GM12878 (cell line): ENCODE measurements around the gene C10orf67. TPM values are rescaled to one million over a fixed set of nuclear protein-coding genes. Genes with fewer than 3 reads are reported as not detected.

Experiments
- ATAC-seq: fragments of 200-7000 bp; cut with Tn5 transposase; 3 replicates; pipeline ENCODE4 v1.9.1; 2020; ENCODE audit warnings: mild to moderate bottlenecking, moderate library complexity
- BruUV-seq: library from RNA; stranded (reverse); fragments of 400-500 nt; replicated peaks from 2 replicates; lab custom pipeline; 2021; lab: Mats Ljungman, UMichigan
- CTCF ChIA-PET: fragments of 300-600 bp; sonication (Branson Sonifier 250); formaldehyde crosslinking; extraction: SDS; loops from one replicate; lab custom pipeline; 2021; ENCODE audit warnings: inconsistent platforms; lab: Yijun Ruan, JAX
- POLR2A ChIA-PET: fragments of 350-600 bp; formaldehyde crosslinking; extraction: SDS; loops from one replicate; lab custom pipeline; 2021; ENCODE audit warnings: inconsistent platforms; lab: Charles Lee
- RAD21 ChIA-PET: fragments of 300-600 bp; sonication (Branson Sonifier 250); formaldehyde crosslinking; loops from one replicate; lab custom pipeline; 2023; ENCODE audit warnings: antibody characterized with exemption; ENCODE audit not compliant: unreplicated experiment; lab: Charles Lee
- SMC1A ChIA-PET: fragments of 300-600 bp; sonication (Branson Sonifier 250); formaldehyde crosslinking; loops from one replicate; lab custom pipeline; 2023; ENCODE audit not compliant: unreplicated experiment, uncharacterized antibody; lab: Charles Lee
- DNase-seq: peaks from one replicate; pipeline ENCODE4 v3.0.0-alpha.2; 2011; ENCODE audit warnings: low read depth, low spot score
- FAIRE-seq: peaks from 3 replicates; lab custom pipeline; 2011; peaks lifted over from hg19 to GRCh38; lab: Jason Lieb, UNC
- H2AFZ ChIP-seq: 2 replicates; pipeline ENCODE4 v1.6.0; 2011; ENCODE audit warnings: low read depth, low read length, control low read depth; ENCODE audit not compliant: control insufficient read depth
- H3K27ac ChIP-seq: 2 replicates; pipeline ENCODE4 v1.5.1; 2011; ENCODE audit warnings: control low read depth; ENCODE audit not compliant: control insufficient read depth, insufficient read depth
- H3K27me3 ChIP-seq, 2 experiments: replicated peaks in 1 of 2; 2 replicates each; pipeline versions ENCODE4 v1.6.0 to v1.6.1; 2011; ENCODE audit warnings: low read length in 1 of 2; ENCODE audit not compliant: control insufficient read depth in 2 of 2, insufficient read depth in 2 of 2
- H3K36me3 ChIP-seq, 2 experiments: 2 replicates each; pipeline ENCODE4 v1.5.1; 2011; ENCODE audit warnings: low read length in 1 of 2; ENCODE audit not compliant: control insufficient read depth in 2 of 2, insufficient read depth in 2 of 2
- H3K4me1 ChIP-seq: 2 replicates; pipeline ENCODE4 v1.6.1; 2011; ENCODE audit warnings: mild to moderate bottlenecking, low read length, moderate library complexity, mixed read lengths; ENCODE audit not compliant: control insufficient read depth, insufficient read depth
- H3K4me2 ChIP-seq: 2 replicates; pipeline ENCODE4 v1.6.0; 2011; ENCODE audit warnings: control low read depth; ENCODE audit not compliant: control insufficient read depth, insufficient read depth
- H3K4me3 ChIP-seq: fragments of 200-600 bp; sonication (generic); 2 replicates; pipeline ENCODE4 v1.5.1; 2016
- H3K79me2 ChIP-seq: 2 replicates; pipeline ENCODE4 v1.6.0; 2011; ENCODE audit warnings: low read length; ENCODE audit not compliant: control insufficient read depth, insufficient read depth
- H3K9ac ChIP-seq: 2 replicates; pipeline ENCODE4 v1.8.0; 2011; ENCODE audit warnings: low read length, control low read depth, mixed read lengths; ENCODE audit not compliant: control insufficient read depth, insufficient read depth
- H3K9me3 ChIP-seq: replicated peaks from 3 replicates; pipeline ENCODE4 v1.5.1; 2011; ENCODE audit warnings: mild to moderate bottlenecking, low read length; ENCODE audit not compliant: control insufficient read depth, insufficient read depth
- H4K20me1 ChIP-seq: 2 replicates; pipeline ENCODE4 v1.6.0; 2011; ENCODE audit not compliant: control insufficient read depth, insufficient read depth
- BCLAF1 ChIP-seq: fragments of 450-650 bp; IDR thresholded peaks from 2 replicates; pipeline ENCODE4 v1.6.1; 2017; ENCODE audit warnings: antibody characterized with exemption, mild to moderate bottlenecking, moderate library complexity
- CHD2 ChIP-seq: IDR thresholded peaks from 2 replicates; pipeline ENCODE4 v1.6.1; 2011; ENCODE audit warnings: low read depth, low read length, improper control_type of control experiment, borderline replicate concordance
- E2F8 ChIP-seq: fragments of 450-650 bp; IDR thresholded peaks from 2 replicates; pipeline ENCODE4 v1.6.1; 2018; ENCODE audit warnings: mild to moderate bottlenecking, low read depth, moderate library complexity; ENCODE audit not compliant: partially characterized antibody
- HCFC1 ChIP-seq: fragments of 150-350 bp; IDR thresholded peaks from 2 replicates; pipeline ENCODE4 v1.6.1; 2014; ENCODE audit warnings: low read length
- HDAC2 ChIP-seq: fragments of 200-600 bp; sonication (generic); IDR thresholded peaks from 2 replicates; pipeline ENCODE4 v1.6.1; 2017
- KDM1A ChIP-seq: fragments of 200-600 bp; sonication (generic); IDR thresholded peaks from 2 replicates; pipeline ENCODE4 v1.6.1; 2016; ENCODE audit warnings: borderline replicate concordance
- KLF5 ChIP-seq: fragments of 450-650 bp; IDR thresholded peaks from 2 replicates; pipeline ENCODE4 v1.6.1; 2014; ENCODE audit warnings: mild to moderate bottlenecking; ENCODE audit not compliant: partially characterized antibody
- MYC ChIP-seq: IDR thresholded peaks from 2 replicates; pipeline ENCODE4 v1.6.1; 2011; ENCODE audit warnings: mild to moderate bottlenecking, low read length, moderate library complexity, inconsistent platforms; ENCODE audit not compliant: insufficient read depth, insufficient replicate concordance, insufficient read length, severe bottlenecking
- RCOR1 ChIP-seq: conservative IDR thresholded peaks from 2 replicates; pipeline ENCODE4 v1.6.1; 2012; ENCODE audit warnings: low read depth, low read length, improper control_type of control experiment
- RELB ChIP-seq: fragments of 450-650 bp; IDR thresholded peaks from 2 replicates; pipeline ENCODE4 v1.6.1; 2017; ENCODE audit warnings: low read depth, mild to moderate bottlenecking, moderate library complexity
- ZBTB33 ChIP-seq: fragments of 450-650 bp; IDR thresholded peaks from 2 replicates; pipeline ENCODE4 v1.6.1; 2017; ENCODE audit warnings: mild to moderate bottlenecking
- ZNF622 ChIP-seq: fragments of 450-650 bp; IDR thresholded peaks from 2 replicates; pipeline ENCODE4 v1.6.1; 2017; ENCODE audit warnings: mild to moderate bottlenecking, inconsistent platforms
- WGBS: methylation state at CpG from one replicate; pipeline ENCODE4 v1.1.6; 2016; ENCODE audit warnings: low lambda C conversion rate; ENCODE audit not compliant: insufficient replicate concordance, insufficient coverage; ENCODE audit errors: missing lambda C conversion rate; 5-methylcytosine and 5-hydroxymethylcytosine counted together
- in situ Hi-C: fragments of 300-500 bp; cut with MboI; formaldehyde crosslinking; loops from 9 replicates; pipeline ENCODE4 v1.14.3; 2018; ENCODE audit warnings: mixed read lengths
- intact Hi-C: fragments of 100-400 bp; cut with micrococcal nuclease; formaldehyde crosslinking; loops from one replicate; pipeline ENCODE4 v1.14.2; 2022; ENCODE audit not compliant: unreplicated experiment
- polyA plus RNA-seq, 11 experiments: library from polyadenylated mRNA; depleted of rRNA in 4 of 11; unstranded in 6 of 11; stranded (reverse) in 5 of 11; fragments of >200 nt; fragmentation: Nextera tagmentation in 4 of 11; fragmentation: Illumina TruSeq in 1 of 11; extraction: Ambion mirVana in 4 of 11; extraction: Trizol in 1 of 11; gene quantifications; 1 replicate in 1 of 11; 2 replicates in 10 of 11; pipeline versions ENCODE4 v1.2.1 to v1.2.3, GENCODE V29; 2011 to 2016; ENCODE audit warnings: inconsistent platforms in 2 of 11, missing spikeins in 2 of 11, low read depth in 1 of 11
- total RNA-seq, 4 experiments: library from RNA; depleted of rRNA in 3 of 4; stranded (reverse); fragments of >200 nt in 3 of 4; fragmentation: Illumina TruSeq in 1 of 4; extraction: Trizol in 1 of 4; gene quantifications; 2 replicates each; pipeline versions ENCODE4 v1.2.1 to v1.2.3, GENCODE V29; 2013 to 2021

Gene C10orf67
- total and polyA plus RNA-seq, 10 of the 15 experiments (the other 5 are each of a cell fraction or from before 2014, with no cell fraction given), result 0.06 TPM; not detected in 9

- POLR2A ChIA-PET, result no interaction called here
- no peak for TF ChIP-seq ZNF622
- TF ChIP-seq ZBTB33, result no peak
- TF ChIP-seq MYC, result no peak
- TF ChIP-seq E2F8, result no peak
- TF ChIP-seq KLF5, result no peak
- TF ChIP-seq RELB, result no peak
- TF ChIP-seq HDAC2, result no peak
- no peak for TF ChIP-seq RCOR1
- TF ChIP-seq KDM1A, result no peak
- no peak for TF ChIP-seq HCFC1
- TF ChIP-seq BCLAF1, result no peak
- TF ChIP-seq CHD2, result no peak
Observed at GRCh38 chr10:23238015-23238414, 106.6 kb downstream of the C10orf67 start.

More at GRCh38 chr10:23238015-23238414, 106.6 kb downstream of the C10orf67 start:
- Histone ChIP-seq H3K36me3 (no peaks in the 10 kb centered on the region), H3K4me2 (no peak overlapping the region), H4K20me1 (no peaks in the 10 kb centered on the region), H3K79me2 (no peaks in the 10 kb centered on the region), H3K4me1 (no peaks in the 10 kb centered on the region), H2AFZ (no peak overlapping the region), H3K27me3 (no peaks in the 10 kb centered on the region), H3K4me3 (no peak overlapping the region), H3K9me3 (no peaks in the 10 kb centered on the region), H3K27ac (no peak overlapping the region), H3K9ac (no peak overlapping the region)
- ATAC-seq, result no peak
- 48% methylated on average over 3 of the region's 3 CpGs for WGBS
- no TSS peak for BruUV-seq
- SMC1A ChIA-PET, result no interaction called here
- intact Hi-C loops, result no loop called here
- RAD21 ChIA-PET, result no interaction called here
- FAIRE-seq, result no peak
- in situ Hi-C loops, result no loop called here
- CTCF ChIA-PET, result interaction anchor here (0.8 to 1.0 kb wide), 2 partner anchors 18 to 80 kb away, joined by 3 read pairs; no protein-coding TSS in a partner anchor
- no peak for DNase-seq
